OCI-LY3 (cell line): Measurements from ENCODE around the gene PEBP1.

Source experiments
- H2AFZ ChIP-seq: fragments of 200-600, 300-600 bp; shearing (Covaris generic); 2 replicates; pipeline ENCODE4 v1.6.0; 2014; ENCODE audit warnings: antibody characterized with exemption, low read depth, low read length
- H3K27ac ChIP-seq: fragments of 200-600, 300-600 bp; sonication (generic); 2 replicates; pipeline ENCODE4 v1.5.1; 2014; ENCODE audit warnings: mild to moderate bottlenecking, low read length, moderate library complexity, mixed read lengths
- H3K27me3 ChIP-seq: fragments of 200-600, 300-600 bp; sonication (generic); 2 replicates; pipeline ENCODE4 v1.6.1; 2014; ENCODE audit warnings: low read depth, low read length, mixed read lengths
- H3K36me3 ChIP-seq: fragments of 200-600, 300-600 bp; sonication (generic); replicated peaks from 2 replicates; pipeline ENCODE3; 2014; ENCODE audit warnings: low read depth, low read length, mixed read lengths
- H3K4me1 ChIP-seq: fragments of 300-600, 200-600 bp; sonication (generic); 2 replicates; pipeline ENCODE4 v1.6.1; 2014; ENCODE audit warnings: low read length, mixed read lengths
- H3K4me2 ChIP-seq: fragments of 200-600, 300-600 bp; sonication (generic); 2 replicates; pipeline ENCODE4 v1.6.1; 2014; ENCODE audit warnings: low read length, mixed read lengths
- H3K4me3 ChIP-seq: fragments of 300-600, 200-600 bp; sonication (generic); 2 replicates; pipeline ENCODE4 v1.5.1; 2014; ENCODE audit warnings: antibody characterized with exemption, mild to moderate bottlenecking, low read length, moderate library complexity
- H3K79me2 ChIP-seq: fragments of 300-600, 200-600 bp; shearing (Covaris generic); 2 replicates; pipeline ENCODE4 v1.6.1; 2014; ENCODE audit warnings: mild to moderate bottlenecking, low read length, mixed read lengths
- H3K9ac ChIP-seq: fragments of 300-600, 200-600 bp; shearing (Covaris generic); 2 replicates; pipeline ENCODE4 v1.6.0; 2014; ENCODE audit warnings: mild to moderate bottlenecking, low read length, moderate library complexity
- H3K9me3 ChIP-seq: fragments of 200-600, 300-600 bp; shearing (Covaris generic); 2 replicates; pipeline ENCODE4 v1.6.1; 2014; ENCODE audit warnings: low read length, mixed read lengths; ENCODE audit not compliant: insufficient read depth
- H4K20me1 ChIP-seq: fragments of 200-600, 300-600 bp; sonication (generic); 2 replicates; pipeline ENCODE4 v1.6.1; 2016; ENCODE audit warnings: low read length, mixed read lengths; ENCODE audit not compliant: insufficient read depth
- EZH2phosphoT487 ChIP-seq: fragments of 200-600 bp; shearing (Covaris generic); IDR thresholded peaks from 2 replicates; pipeline ENCODE4 v1.6.1; 2018; ENCODE audit warnings: antibody characterized with exemption, mixed run types, low read depth
- TF ChIP-seq, protein P1 (sequence below): fragments of 200-600, 300-600 bp; sonication (generic); IDR thresholded peaks from 2 replicates; pipeline ENCODE4 v1.5.1; 2014; ENCODE audit warnings: antibody characterized with exemption, low read length, low read depth

Gene PEBP1

DNA sequence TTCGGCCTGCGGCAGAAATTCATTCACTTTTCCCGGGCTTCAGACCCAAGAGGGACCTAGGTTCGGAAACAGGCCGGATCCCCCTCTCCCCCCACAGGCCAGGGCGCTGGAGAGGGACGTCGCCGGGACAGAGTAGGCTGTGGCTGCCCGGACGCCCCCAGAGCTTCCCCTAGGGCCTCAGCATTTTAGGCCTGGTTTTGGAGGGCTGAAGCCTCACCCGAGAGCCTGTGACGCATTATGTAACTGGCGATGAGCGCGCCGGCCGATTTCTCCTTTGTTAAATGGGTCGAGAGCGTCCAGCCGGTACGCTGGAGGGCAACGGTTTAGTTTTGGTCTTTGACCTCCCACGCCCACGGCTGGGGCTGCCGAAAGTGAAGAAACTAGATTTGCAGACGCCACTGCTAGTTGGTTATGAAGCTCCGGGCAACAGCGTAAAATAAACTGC lies 657 bp downstream of the PEBP1 start:
- Histone ChIP-seq H3K27ac (peak overlapping the region; percentile 52), H4K20me1 (0 out of 2 replicates have a peak, but pooled peaks cover 6% of the 10 kb centered on the region), H3K4me3 (peak overlapping the region; percentile 93), H3K9me3 (no peaks in the 10 kb centered on the region), H3K27me3 (no peaks in the 10 kb centered on the region), H3K4me2 (peak overlapping the region; percentile 99), H3K4me1 (peaks cover 6% of the 10 kb centered on the region), H3K36me3 (peaks cover 21% of the 10 kb centered on the region), H3K79me2 (peaks cover 36% of the 10 kb centered on the region), H3K9ac (peak overlapping the region; percentile 97), H2AFZ (peak overlapping the region; percentile 55)
- TF ChIP-seq EZH2phosphoT487 = no peak

DNA sequence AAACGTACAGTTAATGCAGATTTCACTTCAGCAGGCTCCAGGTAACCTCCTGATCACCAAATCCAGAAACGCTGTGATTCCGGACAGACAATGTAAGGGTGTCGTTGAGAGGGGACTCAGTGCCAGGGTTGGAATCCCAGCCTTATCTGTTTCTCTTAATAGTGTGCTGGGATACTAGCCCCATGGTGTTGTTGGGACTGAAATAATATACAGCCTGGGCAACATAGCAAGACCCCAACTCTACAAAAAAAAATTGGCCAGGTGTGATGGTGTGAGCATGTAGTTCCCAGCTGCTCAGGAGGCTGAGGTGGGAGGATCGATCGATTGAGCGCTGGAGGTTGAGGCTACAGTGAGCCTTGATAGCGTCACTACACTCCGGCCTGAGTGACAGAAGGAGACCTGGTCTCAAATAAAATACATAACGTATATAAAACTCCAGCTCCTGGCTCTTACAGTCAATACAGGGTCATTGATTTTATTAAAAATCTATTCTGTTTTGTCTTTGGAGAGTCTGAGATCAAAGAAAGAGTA lies 1.3 kb downstream of the PEBP1 start:
- Histone ChIP-seq H4K20me1 (0 out of 2 replicates have a peak, but pooled peaks cover 6% of the 10 kb centered on the region), H3K9me3 (no peaks in the 10 kb centered on the region), H3K4me2 (peak overlapping the region; percentile 99), H3K9ac (peak overlapping the region; percentile 97), H3K79me2 (peaks cover 36% of the 10 kb centered on the region), H3K4me3 (peak overlapping the region; percentile 93), H3K4me1 (peaks cover 6% of the 10 kb centered on the region), H3K27me3 (no peaks in the 10 kb centered on the region), H2AFZ (no peak overlapping the region; the same call in 1 of the 2 replicates), H3K36me3 (peaks cover 25% of the 10 kb centered on the region), H3K27ac (peak overlapping the region; percentile 52; the same call in 1 of the 2 replicates)
- TF ChIP-seq EZH2phosphoT487 = no peak
- TF ChIP-seq, protein P1, sequence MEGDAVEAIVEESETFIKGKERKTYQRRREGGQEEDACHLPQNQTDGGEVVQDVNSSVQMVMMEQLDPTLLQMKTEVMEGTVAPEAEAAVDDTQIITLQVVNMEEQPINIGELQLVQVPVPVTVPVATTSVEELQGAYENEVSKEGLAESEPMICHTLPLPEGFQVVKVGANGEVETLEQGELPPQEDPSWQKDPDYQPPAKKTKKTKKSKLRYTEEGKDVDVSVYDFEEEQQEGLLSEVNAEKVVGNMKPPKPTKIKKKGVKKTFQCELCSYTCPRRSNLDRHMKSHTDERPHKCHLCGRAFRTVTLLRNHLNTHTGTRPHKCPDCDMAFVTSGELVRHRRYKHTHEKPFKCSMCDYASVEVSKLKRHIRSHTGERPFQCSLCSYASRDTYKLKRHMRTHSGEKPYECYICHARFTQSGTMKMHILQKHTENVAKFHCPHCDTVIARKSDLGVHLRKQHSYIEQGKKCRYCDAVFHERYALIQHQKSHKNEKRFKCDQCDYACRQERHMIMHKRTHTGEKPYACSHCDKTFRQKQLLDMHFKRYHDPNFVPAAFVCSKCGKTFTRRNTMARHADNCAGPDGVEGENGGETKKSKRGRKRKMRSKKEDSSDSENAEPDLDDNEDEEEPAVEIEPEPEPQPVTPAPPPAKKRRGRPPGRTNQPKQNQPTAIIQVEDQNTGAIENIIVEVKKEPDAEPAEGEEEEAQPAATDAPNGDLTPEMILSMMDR = no peak

DNA sequence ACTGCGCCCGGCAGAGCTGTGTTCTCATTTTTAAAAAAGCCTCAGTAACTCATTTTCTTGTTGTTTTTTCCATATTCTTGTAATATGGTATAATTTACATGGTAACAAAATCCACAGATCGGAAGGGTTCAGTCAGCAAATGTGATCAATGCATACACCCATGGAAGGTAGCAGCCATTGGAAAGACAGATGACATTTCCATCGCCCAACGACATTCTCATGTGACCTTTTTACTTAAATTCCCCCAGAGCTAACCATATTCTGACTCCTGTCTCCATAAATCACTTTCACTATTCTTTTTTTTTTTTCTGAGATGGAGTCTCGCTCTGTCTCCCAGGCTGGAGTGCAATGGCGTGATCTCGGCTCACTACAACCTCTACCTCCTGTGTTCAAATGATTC lies 4.9 kb downstream of the PEBP1 start:
- H3K79me2 ChIP-seq = peaks cover 41% of the 10 kb centered on the region
- no peak overlapping the region for H3K9ac ChIP-seq
- TF ChIP-seq, protein P1 = no peak
- no peak for TF ChIP-seq EZH2phosphoT487
- no peak overlapping the region for H3K4me3 ChIP-seq
- H2AFZ ChIP-seq = no peak overlapping the region
- no peaks in the 10 kb centered on the region for H3K9me3 ChIP-seq
- H3K4me1 ChIP-seq = peaks cover 15% of the 10 kb centered on the region
- no peak overlapping the region for H3K4me2 ChIP-seq
- H3K27ac ChIP-seq = no peak overlapping the region
- H4K20me1 ChIP-seq = peaks cover 10% of the 10 kb centered on the region; the same call in 1 of the 2 replicates
- peaks cover 44% of the 10 kb centered on the region for H3K36me3 ChIP-seq
- H3K27me3 ChIP-seq = no peaks in the 10 kb centered on the region

DNA sequence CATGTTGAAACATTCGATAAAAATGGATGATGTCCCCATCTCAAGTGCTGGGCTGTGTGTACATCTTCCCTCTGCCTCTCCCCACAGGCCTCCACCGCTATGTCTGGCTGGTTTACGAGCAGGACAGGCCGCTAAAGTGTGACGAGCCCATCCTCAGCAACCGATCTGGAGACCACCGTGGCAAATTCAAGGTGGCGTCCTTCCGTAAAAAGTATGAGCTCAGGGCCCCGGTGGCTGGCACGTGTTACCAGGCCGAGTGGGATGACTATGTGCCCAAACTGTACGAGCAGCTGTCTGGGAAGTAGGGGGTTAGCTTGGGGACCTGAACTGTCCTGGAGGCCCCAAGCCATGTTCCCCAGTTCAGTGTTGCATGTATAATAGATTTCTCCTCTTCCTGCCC lies 8.6 kb downstream of the PEBP1 start:
- peaks cover 45% of the 10 kb centered on the region for H3K36me3 ChIP-seq

More for the DNA sequence above, 8.6 kb downstream of the PEBP1 start:
- no peak overlapping the region for H3K27ac ChIP-seq
- peaks cover 4% of the 10 kb centered on the region; the same call in 1 of the 2 replicates for H4K20me1 ChIP-seq
- peaks cover 16% of the 10 kb centered on the region for H3K79me2 ChIP-seq
- peaks cover 9% of the 10 kb centered on the region for H3K4me1 ChIP-seq
- H3K4me3 ChIP-seq = no peak overlapping the region
- no peak overlapping the region for H3K9ac ChIP-seq
- H3K4me2 ChIP-seq = no peak overlapping the region
- no peak overlapping the region for H2AFZ ChIP-seq
- no peaks in the 10 kb centered on the region for H3K9me3 ChIP-seq
- no peak for TF ChIP-seq EZH2phosphoT487
- TF ChIP-seq, protein P1 = no peak
- no peaks in the 10 kb centered on the region for H3K27me3 ChIP-seq
